ENCODE results near the gene FMNL2. TPM values are rescaled to one million over a fixed set of nuclear protein-coding genes. Genes with fewer than 3 reads are reported as not detected.

FMNL2 gene
- total and polyA plus RNA-seq, 4 donors = 1.5 to 9.3 (median 5.1) TPM

GRCh38 chr2:152490686-152491455, 155.9 kb downstream of the FMNL2 start:
- Histone ChIP-seq H3K36me3 (ENCODE audit: control insufficient read depth in 4 of 4, insufficient read depth in 3 of 4, low read depth in 1 of 4, low read length in 3 of 4) (no peaks in the 10 kb centered on the region), H3K9ac (ENCODE audit: low read depth in 1 of 2, low read length in 2 of 2) (no peak overlapping the region), H3K27ac (ENCODE audit: low read depth in 1 of 2, low read length in 2 of 2) (peak overlapping the region; percentile 14 to 20), H3K27me3 (ENCODE audit: control insufficient read depth in 4 of 4, insufficient read depth in 4 of 4, low read length in 3 of 4) (no peaks in the 10 kb centered on the region), H3K9me3 (ENCODE audit: control insufficient read depth in 4 of 4, low read length in 3 of 4) (no peaks in the 10 kb centered on the region), H3K4me1 (ENCODE audit: control insufficient read depth in 4 of 4, insufficient read depth in 4 of 4, low read length in 3 of 4) (peaks cover 0 to 3% (median 0%) of the 10 kb centered on the region in 4 donors), H3K4me3 (ENCODE audit: low read depth in 1 of 3, low read length in 3 of 3) (no peak overlapping the region)
- no peak for DNase-seq (ENCODE audit: low spot score)
- WGBS = 50% methylated on average over 6 of the region's 6 CpGs
- no peak for TF ChIP-seq GABPA (IDR thresholded peaks at IDR 0.05 in 1 of 2, conservative IDR thresholded peaks at IDR 0.05 in 1 of 2)
- no peak for TF ChIP-seq ZBTB33 (IDR thresholded peaks at IDR 0.05)
- peak; percentile 36 for TF ChIP-seq RXRA (IDR thresholded peaks at IDR 0.05)
- no peak for TF ChIP-seq EGR1 (IDR thresholded peaks at IDR 0.05; ENCODE audit: low read depth in 2 of 2)
- TF ChIP-seq NR2F2 (IDR thresholded peaks at IDR 0.05) = peak; percentile 96
- TF ChIP-seq CTCF (IDR thresholded peaks at IDR 0.05; ENCODE audit: low read depth, low read length, missing input control) = no peak
- TF ChIP-seq TAF1 (conservative IDR thresholded peaks at IDR 0.05) = no peak
- peak in 1 of 2 donors; percentile 23 for TF ChIP-seq RAD21 (IDR thresholded peaks at IDR 0.05)
- TF ChIP-seq JUND (IDR thresholded peaks at IDR 0.05) = no peak
- no peak for TF ChIP-seq FOXA1 (IDR thresholded peaks at IDR 0.05)

GRCh38 chr2:152492131-152492530, 157.2 kb downstream of the FMNL2 start:
- no peak for DNase-seq (ENCODE audit: low spot score)
- Histone ChIP-seq H3K4me1 (ENCODE audit: control insufficient read depth in 4 of 4, insufficient read depth in 4 of 4, low read length in 3 of 4) (peaks cover 0 to 3% (median 0%) of the 10 kb centered on the region in 4 donors), H3K4me3 (ENCODE audit: low read depth in 1 of 3, low read length in 3 of 3) (no peak overlapping the region), H3K27ac (ENCODE audit: low read depth in 1 of 2, low read length in 2 of 2) (peak overlapping the region in 1 of 2 donors; percentile 15), H3K27me3 (ENCODE audit: control insufficient read depth in 4 of 4, insufficient read depth in 4 of 4, low read length in 3 of 4) (no peaks in the 10 kb centered on the region), H3K36me3 (ENCODE audit: control insufficient read depth in 4 of 4, insufficient read depth in 3 of 4, low read depth in 1 of 4, low read length in 3 of 4) (no peaks in the 10 kb centered on the region), H3K9me3 (ENCODE audit: control insufficient read depth in 4 of 4, low read length in 3 of 4) (no peaks in the 10 kb centered on the region), H3K9ac (ENCODE audit: low read depth in 1 of 2, low read length in 2 of 2) (no peak overlapping the region)
- TF ChIP-seq FOXA2 (IDR thresholded peaks at IDR 0.05) = no peak
- no peak for TF ChIP-seq CTCF (IDR thresholded peaks at IDR 0.05; ENCODE audit: low read depth, low read length, missing input control)
- no peak for TF ChIP-seq TAF1 (conservative IDR thresholded peaks at IDR 0.05)
- no peak for TF ChIP-seq RAD21 (IDR thresholded peaks at IDR 0.05)
- TF ChIP-seq JUND (IDR thresholded peaks at IDR 0.05) = no peak
- no peak for TF ChIP-seq REST (IDR thresholded peaks at IDR 0.05)
- no peak for TF ChIP-seq SP1 (IDR thresholded peaks at IDR 0.05)
- TF ChIP-seq YY1 (IDR thresholded peaks at IDR 0.05) = no peak
- TF ChIP-seq FOXA1 (IDR thresholded peaks at IDR 0.05) = no peak
- WGBS = 67% methylated on average over 5 of the region's 5 CpGs
